ENCODE results near the gene GNG14.

GRCh38 chr19:12665671-12666264, 22.0 kb upstream of the GNG14 start:
- no peak for TF ChIP-seq CTCF (conservative IDR thresholded peaks at IDR 0.05)
- TF ChIP-seq ZFX (IDR thresholded peaks at IDR 0.05): no peak

All from C4-2B (cell line).